Heart left ventricle (tissue), 16 donors: Measurements from ENCODE around the gene TMEM176A. TPM values are rescaled to one million over a fixed set of nuclear protein-coding genes. Genes with fewer than 3 reads are reported as not detected.

Experiments used
- ATAC-seq, 4 donors: fragments of 200-7000 bp; cut with Tn5 transposase; one replicate each; pipeline ENCODE4 v1.9.1; 2020 to 2022; ENCODE audit warnings: moderate library complexity in 4 of 4, mild to moderate bottlenecking in 3 of 4, moderate number of reproducible peaks in 1 of 4
- DNase-seq, 5 donors: peaks; one replicate each; pipeline ENCODE4 v3.0.0-alpha.2; 2020
- H3K27ac ChIP-seq, 12 donors: fragments of 200-600 bp; sonication (generic) in 4 of 12; one replicate each; pipeline versions ENCODE4 v1.5.0 to v1.8.0; 2016 to 2022; ENCODE audit warnings: mild to moderate bottlenecking in 2 of 12
- H3K27me3 ChIP-seq, 9 donors: fragments of 200-600 bp; sonication (generic) in 2 of 9; one replicate each; pipeline versions ENCODE4 v1.5.1 to v1.8.0; 2016 to 2022; ENCODE audit warnings: mild to moderate bottlenecking in 3 of 9
- H3K36me3 ChIP-seq, 9 donors: fragments of 200-600 bp; sonication (generic) in 2 of 9; one replicate each; pipeline versions ENCODE4 v1.5.0 to v1.8.0; 2018 to 2022; ENCODE audit warnings: mild to moderate bottlenecking in 2 of 9
- H3K4me1 ChIP-seq, 12 donors: fragments of 200-600 bp; sonication (generic) in 4 of 12; one replicate each; pipeline versions ENCODE4 v1.5.0 to v1.8.0; 2016 to 2022; ENCODE audit warnings: mild to moderate bottlenecking in 3 of 12
- H3K4me3 ChIP-seq, 12 donors: fragments of 200-600 bp; sonication (generic) in 4 of 12; one replicate each; pipeline versions ENCODE4 v1.5.0 to v1.8.0; 2017 to 2022; ENCODE audit warnings: mild to moderate bottlenecking in 9 of 12, moderate library complexity in 4 of 12
- H3K9me3 ChIP-seq, 12 donors: fragments of 200-600 bp; sonication (generic) in 4 of 12; one replicate each; pipeline versions ENCODE4 v1.5.0 to v1.8.0; 2016 to 2022; ENCODE audit warnings: mild to moderate bottlenecking in 1 of 12
- POLR2A ChIP-seq, 2 donors: fragments of 450-650 bp; IDR thresholded peaks; one replicate each; pipeline ENCODE4 v1.6.1; 2017; ENCODE audit warnings: antibody characterized with exemption in 2 of 2, mild to moderate bottlenecking in 2 of 2, moderate library complexity in 2 of 2
- WGBS, 4 donors: extraction: QIAGEN DNeasy Blood & Tissue Kit in 2 of 4; methylation state at CpG; one replicate each; pipeline versions ENCODE4 v1.1.5 to v1.1.7; 2013 to 2018; 5-methylcytosine and 5-hydroxymethylcytosine counted together
- intact Hi-C, 10 donors: fragments of 100-400 bp; cut with DNase I; formaldehyde crosslinking; loops; one replicate each; pipeline versions ENCODE4 v1.11.1 to v1.14.2; 2022
- polyA plus RNA-seq, 2 donors: library from polyadenylated mRNA; stranded (reverse); fragments of 200-250 nt; gene quantifications; one replicate each; pipeline ENCODE4 v1.2.3, GENCODE V29; 2013
- total RNA-seq, 9 donors: library from RNA; depleted of rRNA in 2 of 9; stranded (reverse); fragments of >200 nt in 2 of 9; fragmentation: NEBNext Ultra II Directional in 3 of 9; extraction: Animal tissue kit (Norgen Biotek cat#: 25700) in 3 of 9; gene quantifications; one replicate each; pipeline versions ENCODE4 v1.1.0 to v1.2.4, GENCODE V29; 2016 to 2023
- TF ChIP-seq, protein P1 (sequence below), 12 donors: fragments of 200-600 bp; sonication (generic) in 4 of 12; IDR thresholded peaks; one replicate each; pipeline versions ENCODE4 v1.5.0 to v1.8.0; 2018 to 2022; ENCODE audit warnings: antibody characterized with exemption in 12 of 12, mild to moderate bottlenecking in 5 of 12
- donor health status: ischemic (EF 13 %, LVEDD 7.1; RV severe dilation, severe dysfunction).
- donor health status: healthy with polysubstance abuse.
- donor health status: DM: no; HTN: yes; CAD: no.
- donor health status: DM: no; HTN: no; CAD: no.
- donor health status: ischemic (EF 25% LVEDD 6.9; RV normal size, moderate dysfunction).
- donor health status: ischemic (EF 25% LVEDD 5.7; RV mildly dilated, moderate dysfunction).
- donor health status: healthy.
- donor health status: DM: yes; HTN: yes; CAD: no.
- donor health status: ischemic (EF 35%, LVEDD 5.7; RV mildly dilated, moderate dysfunction).
- donor health status: nonischemic (EF 11% LVEDD 7.7; RV severe dilation, severe dysfunction).
- donor health status: DM: yes; HTN: yes; CAD: no.
- donor health status: PGD.
- donor health status: ischemic (EF 29% LVEDD 5.4; RV normal size, mild dysfunction).
- donor health status: nonischemic (EF 23%, LVEDD 6.1; RV moderate dilation, normal function).

Gene TMEM176A
- total and polyA plus RNA-seq, 11 donors, result 10.2 to 77.1 (median 29.7) TPM

- TF ChIP-seq, protein P1, sequence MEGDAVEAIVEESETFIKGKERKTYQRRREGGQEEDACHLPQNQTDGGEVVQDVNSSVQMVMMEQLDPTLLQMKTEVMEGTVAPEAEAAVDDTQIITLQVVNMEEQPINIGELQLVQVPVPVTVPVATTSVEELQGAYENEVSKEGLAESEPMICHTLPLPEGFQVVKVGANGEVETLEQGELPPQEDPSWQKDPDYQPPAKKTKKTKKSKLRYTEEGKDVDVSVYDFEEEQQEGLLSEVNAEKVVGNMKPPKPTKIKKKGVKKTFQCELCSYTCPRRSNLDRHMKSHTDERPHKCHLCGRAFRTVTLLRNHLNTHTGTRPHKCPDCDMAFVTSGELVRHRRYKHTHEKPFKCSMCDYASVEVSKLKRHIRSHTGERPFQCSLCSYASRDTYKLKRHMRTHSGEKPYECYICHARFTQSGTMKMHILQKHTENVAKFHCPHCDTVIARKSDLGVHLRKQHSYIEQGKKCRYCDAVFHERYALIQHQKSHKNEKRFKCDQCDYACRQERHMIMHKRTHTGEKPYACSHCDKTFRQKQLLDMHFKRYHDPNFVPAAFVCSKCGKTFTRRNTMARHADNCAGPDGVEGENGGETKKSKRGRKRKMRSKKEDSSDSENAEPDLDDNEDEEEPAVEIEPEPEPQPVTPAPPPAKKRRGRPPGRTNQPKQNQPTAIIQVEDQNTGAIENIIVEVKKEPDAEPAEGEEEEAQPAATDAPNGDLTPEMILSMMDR (IDR thresholded peaks at IDR 0.05), result no peak
- no peak for TF ChIP-seq POLR2A (IDR thresholded peaks at IDR 0.05)
- peaks cover 0 to 7% (median 0%) of the 10 kb centered on the region in 12 donors for H3K9me3 ChIP-seq
- H3K4me1 ChIP-seq, result peaks cover 0 to 31% (median 11%) of the 10 kb centered on the region in 12 donors
- no peaks in the 10 kb centered on the region for H3K27me3 ChIP-seq
- no peaks in the 10 kb centered on the region for H3K36me3 ChIP-seq
- DNase-seq, result peak in 4 of 5 donors; percentile 68 to 86 (median 79)
- H3K27ac ChIP-seq, result peak overlapping the region in 10 of 12 donors; percentile 8 to 82 (median 70)
- peak overlapping the region in 1 of 12 donors; percentile 25 for H3K4me3 ChIP-seq
- intact Hi-C loops, result loop anchor here in 1 of 10 donors (5.0 kb wide), 1 partner anchor 39 kb away; no protein-coding TSS in a partner anchor
- ATAC-seq, result peak; percentile 78 to 88 (median 84)
- WGBS, 4 donors, result 43 to 51% (median 48%) methylated on average over 6 of the region's 6 CpGs
Measured at GRCh38 chr7:150826061-150826849, 25.7 kb downstream of the TMEM176A start.

DNA sequence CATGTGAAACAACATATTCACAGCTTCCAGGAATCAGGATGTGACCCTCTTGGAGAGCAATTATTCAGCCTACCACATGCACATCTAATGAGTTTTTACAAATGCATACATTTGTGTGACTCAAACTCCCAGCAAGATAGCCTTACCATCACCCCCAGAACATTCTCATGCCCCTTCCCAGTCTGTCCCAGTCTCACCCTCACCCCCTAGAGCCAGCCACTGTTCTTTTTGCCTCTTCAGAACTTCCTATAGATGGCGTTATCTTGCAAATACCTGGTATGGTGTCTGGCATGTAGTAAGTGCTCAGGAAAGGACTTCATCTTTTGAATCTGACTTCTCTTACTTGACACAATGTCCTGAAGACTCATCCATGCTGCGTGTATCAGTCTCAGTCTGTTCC is 27.8 kb downstream of the TMEM176A start:
- intact Hi-C loops, result loop anchor here in 1 of 10 donors (5.0 kb wide), 1 partner anchor 41 kb away; no protein-coding TSS in a partner anchor
- WGBS, 4 donors, result 70 to 94% (median 89%) methylated on average over 2 of the region's 2 CpGs

DNA sequence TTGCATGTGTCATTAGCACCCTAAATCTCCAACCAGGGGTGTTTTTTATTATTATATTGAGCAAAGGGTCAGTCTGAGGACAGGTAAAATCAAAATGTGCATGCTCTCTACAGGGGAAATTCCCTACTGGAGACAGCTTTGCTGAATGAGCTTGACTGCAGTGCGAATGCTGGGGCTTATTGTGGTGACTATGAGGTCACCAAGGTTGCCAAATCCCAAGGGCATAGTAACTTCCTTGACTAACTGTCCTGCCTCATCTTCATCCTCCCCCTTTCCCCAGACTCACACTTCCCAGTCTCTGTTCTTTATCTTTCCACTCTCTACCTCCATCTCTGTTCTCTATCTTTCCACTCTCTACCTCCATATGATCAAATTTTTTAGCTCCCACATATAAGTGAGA is 28.9 kb downstream of the TMEM176A start:
- H3K27ac ChIP-seq, result no peak overlapping the region
- H3K4me3 ChIP-seq, result no peak overlapping the region
- DNase-seq, result no peak
- intact Hi-C loops, result loop anchor here in 1 of 10 donors (5.0 kb wide), 1 partner anchor 42 kb away; no protein-coding TSS in a partner anchor
- peaks cover 0 to 20% (median 5%) of the 10 kb centered on the region in 12 donors for H3K4me1 ChIP-seq
- no peak for ATAC-seq
- no peaks in the 10 kb centered on the region for H3K9me3 ChIP-seq
- no peak for TF ChIP-seq POLR2A (IDR thresholded peaks at IDR 0.05)
- TF ChIP-seq, protein P1 (IDR thresholded peaks at IDR 0.05), result no peak
- no peaks in the 10 kb centered on the region for H3K36me3 ChIP-seq
- H3K27me3 ChIP-seq, result no peaks in the 10 kb centered on the region
- 38 to 53% (median 46%) methylated on average over 1 of the region's 1 CpG for WGBS, 4 donors

More for the DNA sequence above, 27.8 kb downstream of the TMEM176A start:
- ATAC-seq, result no peak
- Histone ChIP-seq H3K4me3 (no peak overlapping the region), H3K27ac (no peak overlapping the region), H3K27me3 (no peaks in the 10 kb centered on the region), H3K9me3 (no peaks in the 10 kb centered on the region), H3K4me1 (peaks cover 0 to 28% (median 8%) of the 10 kb centered on the region in 12 donors), H3K36me3 (no peaks in the 10 kb centered on the region)
- no peak for DNase-seq
- no peak for TF ChIP-seq POLR2A (IDR thresholded peaks at IDR 0.05)

GRCh38 chr7:150830937-150831336 is 30.4 kb downstream of the TMEM176A start:
- peaks cover 0 to 15% (median 4%) of the 10 kb centered on the region in 12 donors for H3K4me1 ChIP-seq
- DNase-seq (no peak), ATAC-seq (no peak)
- WGBS, 4 donors, result 0 to 88% (median 60%) methylated on average over 1 of the region's 1 CpG
- peaks cover 0 to 4% (median 0%) of the 10 kb centered on the region in 9 donors for H3K27me3 ChIP-seq
- no peaks in the 10 kb centered on the region for H3K9me3 ChIP-seq
- intact Hi-C loops, result no loop called here
- no peak overlapping the region for H3K27ac ChIP-seq
- no peak for TF ChIP-seq POLR2A (IDR thresholded peaks at IDR 0.05)
- TF ChIP-seq, protein P1 (IDR thresholded peaks at IDR 0.05), result no peak
- H3K36me3 ChIP-seq, result no peaks in the 10 kb centered on the region
- no peak overlapping the region for H3K4me3 ChIP-seq
